ENCODE data around the gene MAP3K7CL.
"Not testable (repeated sequence)": the region's sequence is repeated elsewhere in the genome, so short reads cannot be mapped to it uniquely, and the experiment has no call there.

MAP3K7CL gene

GRCh38 chr21:29133796-29134195 is 3.4 kb downstream of the MAP3K7CL start:
- no peak for DNase-seq (ENCODE audit: low read depth)

GRCh38 chr21:29135481-29135880 is 5.0 kb downstream of the MAP3K7CL start:
- no peak for DNase-seq (ENCODE audit: low read depth)

GRCh38 chr21:29136033-29136432 is 5.6 kb downstream of the MAP3K7CL start:
- DNase-seq (ENCODE audit: low read depth): no peak

- DNase-seq (ENCODE audit: low read depth): no peak
Observed at GRCh38 chr21:29144736-29145353, 14.4 kb downstream of the MAP3K7CL start.

- DNase-seq (ENCODE audit: low read depth): peak; percentile 94
Observed at GRCh38 chr21:29145354-29145782, 14.9 kb downstream of the MAP3K7CL start.

- DNase-seq (ENCODE audit: low read depth): no peak
Observed at GRCh38 chr21:29145852-29146453, 15.5 kb downstream of the MAP3K7CL start.

GRCh38 chr21:29146726-29147125 is 16.3 kb downstream of the MAP3K7CL start:
- DNase-seq (ENCODE audit: low read depth): no peak

GRCh38 chr21:29148530-29148929 is 18.1 kb downstream of the MAP3K7CL start:
- no peak for DNase-seq (ENCODE audit: low read depth)

GRCh38 chr21:29149808-29150425 is 19.5 kb downstream of the MAP3K7CL start:
- DNase-seq (ENCODE audit: low read depth): peak; percentile 49

- DNase-seq (ENCODE audit: low read depth): no peak
Observed at GRCh38 chr21:29151931-29152330, 21.5 kb downstream of the MAP3K7CL start.

GRCh38 chr21:29152916-29153315 is 22.5 kb downstream of the MAP3K7CL start:
- no peak for DNase-seq (ENCODE audit: low read depth)

- DNase-seq (ENCODE audit: low read depth): no peak
Observed at GRCh38 chr21:29154270-29154669, 23.8 kb downstream of the MAP3K7CL start.

- DNase-seq (ENCODE audit: low read depth): no peak
Observed at GRCh38 chr21:29155118-29155932, 24.9 kb downstream of the MAP3K7CL start.

- DNase-seq (ENCODE audit: low read depth): no peak
Observed at GRCh38 chr21:29155933-29156260, 25.5 kb downstream of the MAP3K7CL start.

- DNase-seq (ENCODE audit: low read depth): no peak
Observed at GRCh38 chr21:29157080-29157479, 26.6 kb downstream of the MAP3K7CL start.

GRCh38 chr21:29159842-29160241 is 29.4 kb downstream of the MAP3K7CL start:
- DNase-seq (ENCODE audit: low read depth): no peak

GRCh38 chr21:29162825-29163224 is 32.4 kb downstream of the MAP3K7CL start:
- DNase-seq (ENCODE audit: low read depth): peak; percentile 64

GRCh38 chr21:29163341-29164115 is 33.1 kb downstream of the MAP3K7CL start:
- DNase-seq (ENCODE audit: low read depth): no peak

GRCh38 chr21:29164323-29164942 is 34.0 kb downstream of the MAP3K7CL start:
- peak; percentile 70 for DNase-seq (ENCODE audit: low read depth)

GRCh38 chr21:29166323-29166722 is 35.9 kb downstream of the MAP3K7CL start:
- no peak for DNase-seq (ENCODE audit: low read depth)

GRCh38 chr21:29166853-29167252 is 36.4 kb downstream of the MAP3K7CL start:
- no peak for DNase-seq (ENCODE audit: low read depth)

- DNase-seq (ENCODE audit: low read depth): not testable (repeated sequence)
Observed at GRCh38 chr21:29167481-29167880, 37.0 kb downstream of the MAP3K7CL start.

All from HS-5 (cell line).